Stimulated activated CD4-positive, alpha-beta T cell treated with anti-CD3 and anti-CD28 coated beads, Interleukin-15, amount 100 ng/mL, for 48 hours (primary cell): ENCODE data around the gene BLOC1S4.
"Not testable (repeated sequence)": the region's sequence is repeated elsewhere in the genome, so short reads cannot be mapped to it uniquely, and the experiment has no call there.

ENCODE experiments used
- DNase-seq, 2 donors: peaks; one replicate each; pipeline ENCODE4 v3.0.0-alpha.2; 2020; ENCODE audit warnings: low read depth in 2 of 2

Gene BLOC1S4

DNA sequence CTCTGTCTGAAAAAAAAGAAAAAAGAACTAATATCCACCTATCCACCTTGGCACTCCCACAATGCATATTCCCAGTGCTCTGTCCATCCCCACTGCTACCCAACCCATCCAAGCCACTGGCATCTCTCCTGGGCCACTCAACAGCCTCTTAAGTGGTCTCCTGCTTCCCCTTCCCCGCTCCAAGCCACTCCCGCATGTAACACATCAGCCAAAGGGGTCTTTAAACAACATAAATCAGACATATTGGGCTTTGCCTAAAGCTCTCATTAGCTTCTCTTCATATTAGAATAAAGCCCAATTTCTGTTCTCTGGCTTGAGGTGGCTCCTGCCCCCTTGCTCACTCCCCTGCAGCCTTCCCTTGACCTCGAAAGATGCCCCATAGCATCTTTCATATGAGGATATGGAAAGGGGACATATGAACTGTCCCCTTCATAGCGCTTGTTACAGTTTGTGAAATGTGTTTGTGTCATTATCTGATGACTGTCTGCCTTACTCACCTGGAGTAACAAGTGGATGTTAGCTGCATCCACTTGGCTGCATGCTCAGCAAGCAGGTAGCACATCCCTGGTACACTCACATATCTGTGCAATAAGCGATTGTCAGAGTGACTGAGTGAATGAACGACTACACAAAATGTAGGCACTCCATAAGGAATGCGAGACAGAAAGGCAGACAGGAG, 3.1 kb downstream of the BLOC1S4 start:
- no peak for DNase-seq

DNA sequence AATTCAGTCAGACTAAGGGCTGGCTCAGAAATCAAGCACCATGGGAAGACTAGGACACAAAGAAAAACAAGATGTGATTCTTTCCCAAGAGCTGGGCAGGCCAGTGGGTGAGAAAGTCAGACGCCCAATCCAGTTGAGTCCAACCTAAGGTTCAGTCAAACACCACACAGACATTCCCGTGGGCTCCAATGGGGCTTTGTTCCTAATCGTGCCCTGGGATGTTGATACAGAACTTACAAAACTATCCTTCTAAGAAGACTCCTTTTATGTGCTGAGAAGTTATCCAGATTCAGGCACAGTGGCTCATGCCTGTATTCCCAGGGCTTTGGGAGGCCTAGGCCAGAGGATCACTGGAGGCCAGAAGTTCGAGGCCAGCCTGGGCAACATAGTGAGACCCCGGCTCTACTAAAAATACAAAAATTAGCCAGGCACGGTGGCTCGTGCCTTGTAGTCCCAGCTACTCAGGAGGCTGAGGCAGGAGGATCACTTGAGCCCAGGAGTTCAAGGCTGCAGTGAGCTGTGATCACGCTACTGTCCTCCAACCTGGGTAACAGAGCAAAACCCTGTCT, 3.7 kb downstream of the BLOC1S4 start:
- DNase-seq, result no peak

DNA sequence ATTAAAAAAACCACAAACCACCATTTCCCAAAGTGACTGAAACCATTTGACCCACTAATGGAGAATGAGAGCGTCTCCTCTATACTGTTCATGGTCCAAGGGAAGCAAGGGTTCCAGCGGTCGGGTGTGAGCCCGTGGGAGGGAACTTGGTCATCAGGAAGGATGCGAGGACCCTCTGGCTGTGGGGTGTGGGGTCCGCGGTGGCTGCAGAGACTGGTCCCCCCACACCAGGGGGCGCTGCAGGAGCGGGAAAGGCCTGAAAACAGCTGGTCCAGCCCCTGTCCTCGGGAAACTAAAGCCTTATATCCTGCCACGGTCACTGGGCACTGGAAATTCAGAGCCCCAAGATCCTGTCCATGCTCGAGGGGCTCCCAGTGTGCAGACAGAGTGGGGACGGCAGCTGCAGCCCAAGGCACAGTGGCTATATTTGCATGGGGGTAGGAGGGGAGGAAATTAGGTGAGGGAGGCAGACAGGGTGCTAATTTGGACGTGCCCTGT, 4.3 kb downstream of the BLOC1S4 start:
- DNase-seq, result peak; percentile 49 to 75

DNA sequence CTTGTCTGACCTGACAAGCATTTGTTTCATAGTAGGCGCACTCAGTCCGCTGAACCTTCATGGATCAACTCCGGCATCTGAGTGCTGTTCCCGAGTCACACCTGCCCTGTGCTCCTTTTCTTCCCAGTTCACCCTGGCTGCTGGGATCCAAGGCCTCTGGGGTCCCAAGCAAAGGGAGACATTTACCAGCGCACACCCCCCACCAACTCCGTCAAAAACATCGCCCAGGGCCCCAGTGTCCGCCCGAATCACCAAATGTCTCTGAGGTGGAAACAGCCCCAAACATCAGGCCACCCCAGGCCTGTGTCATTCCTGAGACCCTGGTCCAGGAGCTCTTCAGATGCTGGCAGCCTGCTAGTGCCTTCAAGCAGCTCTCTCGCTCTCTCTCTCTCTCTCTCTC, 5.1 kb downstream of the BLOC1S4 start:
- no peak for DNase-seq

DNA sequence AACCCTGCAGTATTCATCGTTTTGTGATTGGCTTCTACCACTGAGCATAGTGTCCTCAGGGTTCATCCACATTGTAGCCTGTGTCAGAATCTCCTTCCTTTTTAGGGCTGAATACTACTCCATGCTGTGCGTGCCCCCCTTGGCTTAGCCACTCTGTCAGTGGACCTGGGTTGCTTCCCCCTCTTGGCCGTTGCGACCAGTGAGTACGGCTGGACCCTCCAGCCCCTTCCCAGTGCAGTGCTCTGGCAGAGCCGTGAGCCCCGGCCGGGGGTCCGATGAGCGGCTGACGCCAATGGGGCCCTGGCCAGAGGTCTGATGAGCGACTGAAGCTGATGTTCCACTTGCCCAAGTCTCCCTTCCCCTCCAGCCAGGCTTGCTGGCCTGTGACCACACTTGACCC, 6.9 kb downstream of the BLOC1S4 start:
- DNase-seq, result no peak

DNA sequence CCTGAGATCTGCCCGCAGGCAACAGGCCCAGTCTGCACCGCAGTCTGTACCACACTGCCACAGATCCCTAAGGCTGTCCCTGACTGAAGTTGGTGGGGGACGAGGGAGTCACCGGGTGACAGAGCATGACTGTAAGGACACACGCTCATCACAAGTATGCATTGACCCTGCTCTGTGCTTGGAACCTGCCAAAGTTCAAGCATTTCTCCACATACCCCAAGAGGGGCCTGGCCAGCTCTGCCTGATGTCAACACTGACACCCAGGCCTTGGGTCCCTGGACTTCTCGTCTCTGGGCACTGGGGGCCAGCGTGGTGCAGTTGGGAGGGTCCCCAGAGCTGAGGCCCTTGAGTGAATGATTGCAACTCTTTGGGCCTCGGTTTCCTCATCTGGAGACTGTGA, 7.9 kb downstream of the BLOC1S4 start:
- no peak for DNase-seq

DNA sequence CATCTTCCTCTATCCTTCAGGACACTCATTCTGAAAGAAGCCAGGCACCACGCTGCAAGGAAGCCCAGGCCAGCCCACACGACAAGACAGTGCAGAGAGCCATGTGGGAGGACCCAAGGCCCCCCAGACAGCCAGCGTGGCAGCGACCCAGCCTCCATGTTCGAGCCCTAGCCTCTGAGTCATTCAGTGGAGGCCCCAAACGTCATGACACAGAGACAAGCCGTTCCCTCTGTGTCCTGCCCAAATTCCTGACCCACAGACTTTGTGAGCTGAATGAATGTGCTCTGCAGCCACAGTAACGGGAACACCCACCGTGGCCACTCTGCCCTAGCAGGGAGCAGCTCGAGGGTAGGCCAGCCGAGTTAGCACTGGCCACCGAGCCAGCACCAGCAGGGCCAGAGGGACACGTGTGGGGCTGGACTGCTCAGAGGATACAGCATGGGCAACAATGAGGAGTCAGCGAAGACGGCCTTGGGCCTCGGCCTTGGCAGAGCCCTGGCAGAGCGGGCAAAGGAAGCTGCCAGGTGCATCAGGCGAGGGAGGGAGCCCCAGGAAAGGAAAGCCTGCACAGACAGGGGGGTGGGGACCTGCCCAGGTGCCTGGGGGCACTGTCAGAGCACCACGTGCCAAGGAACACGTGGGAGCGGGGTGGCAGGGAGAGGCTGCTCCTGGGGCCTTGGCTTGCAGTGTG, 8.6 kb downstream of the BLOC1S4 start:
- DNase-seq, result no peak

DNA sequence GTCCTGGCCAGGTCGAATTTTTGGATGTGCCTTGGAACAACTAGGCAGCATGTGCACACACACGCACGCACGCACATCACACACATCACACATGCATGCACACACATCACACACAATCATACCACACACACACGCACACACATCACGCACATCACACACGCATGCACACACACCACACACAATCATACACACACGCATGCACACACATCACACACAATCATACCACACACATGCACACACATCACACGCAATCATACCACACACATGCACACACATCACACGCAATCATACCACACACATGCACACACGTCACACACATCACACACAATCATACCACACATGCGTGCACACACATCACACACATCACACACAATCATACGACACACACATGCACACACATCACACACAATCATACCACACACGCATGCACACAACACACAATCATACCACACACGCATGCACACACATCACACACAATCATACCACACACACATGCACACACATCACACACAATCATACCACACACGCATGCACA, 9.5 kb downstream of the BLOC1S4 start:
- not testable (repeated sequence) for DNase-seq

DNA sequence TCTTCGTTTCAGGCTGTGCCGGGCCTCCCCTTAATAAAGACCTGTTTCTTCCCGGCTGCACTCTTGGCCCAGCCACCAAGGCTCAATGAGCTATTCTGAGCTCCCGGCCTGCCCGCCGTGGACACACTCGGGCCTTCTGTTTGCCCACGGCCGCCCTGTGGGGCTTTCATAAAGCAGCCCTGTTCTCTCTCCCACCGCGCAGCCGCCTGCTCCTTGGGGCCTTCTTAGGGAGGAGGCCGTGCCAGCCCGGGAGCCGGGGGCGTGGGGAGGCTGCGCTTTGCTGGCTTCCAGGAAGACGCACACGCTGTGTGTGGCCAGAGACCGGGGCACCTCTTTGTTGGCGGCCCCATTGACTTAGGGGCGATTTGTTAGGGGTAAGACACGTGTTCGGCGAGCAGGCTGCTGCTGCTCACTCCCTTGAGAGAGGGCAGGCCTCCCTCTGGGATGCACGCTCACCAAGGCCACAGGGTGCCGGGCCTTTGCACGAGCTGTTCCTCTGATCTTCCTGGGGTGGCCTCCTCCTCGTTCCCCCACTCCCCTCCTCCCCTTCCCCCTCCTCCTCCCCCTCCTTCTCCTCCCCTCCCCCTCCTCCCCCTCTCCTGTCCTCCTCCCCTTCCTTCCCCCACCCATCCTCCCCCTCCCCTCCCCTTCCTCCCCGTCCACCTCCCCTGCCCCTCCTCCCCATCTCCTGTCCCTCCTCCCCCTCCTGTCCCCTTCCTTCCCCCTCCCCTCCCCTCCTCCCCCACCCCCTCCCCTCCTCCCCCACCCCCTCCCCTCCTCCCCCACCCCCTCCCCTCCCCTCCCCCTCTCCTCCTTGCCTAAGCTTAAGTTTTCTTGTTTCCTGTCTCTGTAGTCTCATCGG, 11.3 kb downstream of the BLOC1S4 start:
- no peak for DNase-seq

DNA sequence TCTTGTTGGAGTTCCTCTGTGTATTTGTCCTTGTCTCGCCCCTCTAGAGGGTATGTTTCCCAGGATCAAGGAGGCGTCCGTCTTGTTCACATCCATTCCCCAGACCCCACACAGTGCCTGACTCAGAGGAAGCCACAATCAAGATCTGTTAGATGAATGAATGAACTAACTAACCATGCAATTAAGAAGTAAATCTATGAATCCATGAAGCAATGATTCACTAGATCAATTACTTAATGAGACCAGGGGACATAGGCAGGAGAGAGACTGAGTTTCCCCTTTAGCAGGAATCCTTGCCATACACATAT, 11.9 kb downstream of the BLOC1S4 start:
- no peak for DNase-seq

DNA sequence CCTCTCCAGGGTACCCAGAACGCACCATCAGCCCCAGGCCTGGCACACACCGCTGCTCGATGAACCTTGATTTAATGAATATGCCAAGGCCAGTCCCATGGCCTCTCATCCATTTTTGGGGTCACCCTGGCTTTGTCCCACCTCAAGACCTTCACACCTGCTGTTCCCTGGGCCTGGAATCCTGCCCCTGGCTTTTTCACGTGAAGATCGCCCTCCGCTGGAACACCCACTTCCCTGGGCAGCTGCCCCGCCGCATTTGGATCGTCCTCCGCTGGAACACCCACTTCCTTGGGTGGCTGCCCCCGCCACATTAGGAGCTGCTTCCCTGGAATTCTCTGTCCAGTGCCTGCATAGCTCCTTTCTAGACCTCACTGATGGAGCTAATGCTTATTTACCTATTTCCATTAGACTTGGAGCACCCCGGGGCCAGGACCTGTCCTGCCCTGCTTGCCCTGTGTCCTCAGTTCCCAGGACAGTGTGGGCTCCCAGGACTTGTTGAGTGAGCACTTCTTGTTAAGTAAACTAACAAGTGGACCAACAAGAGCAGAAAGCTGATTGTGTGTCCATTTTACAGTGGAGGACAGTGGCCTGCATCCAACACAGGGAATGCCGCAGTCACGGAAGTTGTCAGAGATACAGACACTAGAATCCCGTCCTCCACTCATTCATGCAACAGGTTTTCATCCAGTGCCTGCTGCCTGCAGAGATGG, 12.5 kb downstream of the BLOC1S4 start:
- DNase-seq, result no peak

DNA sequence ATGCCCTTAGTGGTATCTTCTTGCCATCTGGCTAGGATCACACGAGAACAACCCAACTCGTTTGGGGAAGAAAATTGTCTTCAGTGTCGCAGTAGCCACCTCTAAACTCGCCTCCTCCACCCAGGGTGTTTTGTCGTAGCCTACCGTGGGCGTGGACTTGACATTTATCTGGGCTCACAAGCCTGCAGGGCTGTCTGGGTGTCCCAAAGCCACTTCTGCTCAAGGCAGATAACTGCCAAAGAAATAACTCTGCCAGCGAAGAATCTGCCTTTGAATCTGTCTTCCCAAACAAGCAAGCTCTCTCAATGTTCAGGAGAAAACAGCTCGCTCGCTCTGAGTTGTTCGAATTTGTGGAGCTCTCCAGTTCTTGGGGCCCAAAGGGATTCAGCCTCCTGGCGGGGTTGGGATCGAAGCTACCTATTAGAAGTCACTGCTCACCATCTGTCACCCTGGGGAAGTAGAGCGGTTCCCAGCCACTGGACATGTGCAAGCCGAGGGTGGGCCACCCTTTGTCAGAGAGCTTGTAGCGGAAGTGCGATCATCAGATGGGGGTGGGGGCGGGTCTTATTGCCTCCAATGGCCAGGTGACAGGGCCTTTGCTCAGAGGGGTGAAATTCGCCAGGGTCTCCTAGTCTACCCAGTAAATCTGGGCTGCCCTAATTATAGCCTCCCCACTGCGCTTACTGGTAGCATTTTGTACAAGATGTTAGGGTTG, 14.8 kb downstream of the BLOC1S4 start:
- DNase-seq, result no peak

DNA sequence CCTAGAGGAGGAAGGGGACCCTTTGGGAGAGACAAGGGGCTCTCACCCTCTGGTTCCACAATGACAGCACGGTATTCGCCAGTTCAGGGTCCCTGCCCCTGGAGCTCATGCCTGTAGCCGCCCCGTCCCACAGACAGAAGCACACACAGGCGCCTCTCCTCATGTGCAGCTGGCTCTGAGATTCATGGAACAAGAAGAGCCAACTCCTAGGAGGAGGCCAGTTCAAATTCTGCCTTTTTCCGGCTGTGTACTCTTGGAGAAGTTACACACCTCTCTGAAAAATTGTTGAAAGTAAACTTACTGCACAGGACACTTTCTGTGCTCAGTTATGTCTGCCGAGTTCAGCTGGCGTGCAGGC, 15.3 kb downstream of the BLOC1S4 start:
- no peak for DNase-seq

DNA sequence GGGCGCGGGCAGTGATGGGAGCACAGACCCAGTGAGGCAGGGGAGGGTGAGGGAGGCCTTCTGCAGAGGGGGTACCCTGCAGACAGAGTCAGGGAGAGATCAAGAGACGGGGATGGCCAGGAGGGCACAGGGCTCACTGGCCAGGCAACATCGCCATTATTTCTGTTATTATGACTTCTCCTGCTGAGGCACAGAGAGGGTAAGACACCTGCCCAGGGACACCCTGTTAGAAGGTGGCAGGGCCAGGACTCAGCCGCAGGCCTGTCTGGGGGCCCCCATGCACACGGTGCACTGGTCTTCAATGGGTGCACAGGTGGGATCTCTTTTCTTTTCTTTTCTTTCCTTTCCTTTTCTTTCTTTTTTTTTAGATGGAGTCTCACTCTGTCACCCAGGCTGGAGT, 15.8 kb downstream of the BLOC1S4 start:
- no peak for DNase-seq

DNA sequence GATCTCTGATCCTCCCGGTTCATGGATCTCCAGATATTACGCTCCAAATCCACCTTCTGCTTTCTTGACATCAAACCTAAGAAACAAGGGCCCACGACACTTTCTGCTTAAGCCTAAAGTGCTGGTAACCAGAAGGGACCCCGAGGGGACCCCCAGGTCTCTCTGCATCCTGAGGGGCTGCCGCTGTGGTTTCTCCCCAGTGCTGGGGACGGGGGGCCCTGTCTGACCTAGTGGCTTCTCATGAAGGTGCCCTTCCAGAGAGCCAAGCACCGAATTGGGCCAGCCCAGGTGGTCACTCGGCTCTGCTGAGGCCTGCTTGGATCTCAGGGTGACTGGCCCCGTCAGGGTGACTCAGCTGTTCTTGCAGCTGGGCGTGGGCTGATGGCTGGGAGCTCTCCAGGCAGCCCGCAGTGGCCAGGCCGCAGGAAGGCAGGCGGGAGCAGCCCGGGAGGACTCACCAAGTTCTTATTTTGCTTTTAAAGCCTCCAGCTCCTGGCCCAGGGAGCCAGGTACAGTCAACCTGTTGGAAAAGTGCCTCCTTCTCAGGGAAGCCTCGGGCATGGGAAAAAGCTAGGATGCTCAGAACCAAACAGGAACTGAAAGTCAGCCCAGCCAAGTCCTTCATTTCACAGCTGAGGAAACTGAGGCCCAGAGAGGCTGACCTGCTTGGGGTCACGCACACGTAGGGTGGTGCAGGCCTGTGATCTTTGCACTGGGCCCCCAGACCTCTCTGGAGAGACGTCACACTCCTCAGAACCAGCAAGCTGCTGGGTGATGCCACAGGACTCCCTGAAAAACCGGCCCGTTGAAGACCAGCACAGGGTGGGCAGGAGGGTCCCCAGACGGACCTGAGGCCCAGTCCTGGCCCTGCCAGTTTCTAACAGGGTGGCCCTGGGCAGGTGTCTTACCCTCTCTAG, 16.7 kb downstream of the BLOC1S4 start:
- no peak for DNase-seq

DNA sequence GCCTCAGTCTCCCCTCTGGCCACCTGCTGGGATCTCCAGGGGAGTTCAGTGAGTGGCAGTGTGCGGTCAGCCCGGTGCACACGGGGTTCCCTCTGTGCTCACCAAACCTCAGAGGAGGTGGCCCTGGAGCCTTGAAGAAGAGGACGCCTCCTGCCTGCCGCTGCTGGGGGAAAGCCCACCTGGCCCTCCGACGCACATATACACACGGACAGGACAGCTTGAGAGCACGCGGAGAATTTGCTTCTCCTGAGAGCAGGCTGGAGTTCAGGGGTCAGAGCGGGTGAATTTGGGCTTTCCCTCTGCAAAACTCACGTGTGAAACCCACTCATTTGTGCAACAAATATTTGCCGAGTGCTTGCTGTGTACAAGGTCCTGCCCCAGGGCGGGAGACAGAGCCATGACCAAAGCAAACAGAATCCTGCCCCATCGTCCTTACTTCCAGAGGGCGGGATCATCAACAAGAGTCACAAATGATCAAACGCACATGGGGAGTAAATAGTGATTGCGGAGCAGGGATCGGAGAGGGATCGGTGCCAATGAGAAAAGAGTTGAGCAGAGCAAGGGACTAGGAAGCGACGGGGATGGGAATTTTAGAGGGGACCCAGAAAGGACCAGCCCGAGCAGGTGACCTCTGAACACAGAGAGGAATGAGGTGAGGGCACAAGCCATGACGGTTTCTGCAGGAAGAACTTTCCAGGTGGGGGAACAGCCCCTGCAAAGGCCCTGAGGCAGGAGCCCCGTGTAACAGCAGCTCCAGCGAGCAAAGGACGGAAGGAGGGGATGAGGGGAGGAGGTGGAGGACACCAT, 17.6 kb downstream of the BLOC1S4 start:
- DNase-seq, result no peak

DNA sequence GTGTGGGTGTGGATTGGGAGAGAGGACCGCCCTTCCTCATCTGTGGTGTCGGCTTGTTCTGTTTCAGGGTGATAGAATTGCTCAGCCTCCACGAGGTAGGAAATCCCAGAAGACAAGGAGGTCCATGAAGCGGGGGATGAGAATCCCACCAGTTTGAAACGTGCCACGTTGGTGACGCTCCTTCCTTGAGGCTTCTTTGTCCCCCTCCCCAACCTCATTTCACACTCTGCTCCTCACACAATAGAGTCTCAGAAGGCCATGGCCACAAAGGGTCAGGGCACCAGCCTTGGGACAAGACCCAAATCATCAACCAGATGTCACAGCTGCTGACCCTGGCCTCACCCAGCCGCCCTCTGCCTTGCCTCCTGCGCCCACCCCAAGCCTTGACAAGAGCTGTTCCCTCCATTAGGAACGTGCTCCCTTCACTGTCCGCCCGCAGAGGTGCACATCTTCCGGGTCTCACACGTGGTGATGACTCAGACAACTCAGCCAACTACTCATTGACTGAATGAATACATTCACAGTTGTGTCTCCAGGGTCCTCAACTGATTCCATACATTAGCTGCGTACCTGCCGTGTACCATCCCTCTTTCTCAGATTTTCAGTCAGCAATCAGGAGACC, 18.3 kb downstream of the BLOC1S4 start:
- no peak for DNase-seq

DNA sequence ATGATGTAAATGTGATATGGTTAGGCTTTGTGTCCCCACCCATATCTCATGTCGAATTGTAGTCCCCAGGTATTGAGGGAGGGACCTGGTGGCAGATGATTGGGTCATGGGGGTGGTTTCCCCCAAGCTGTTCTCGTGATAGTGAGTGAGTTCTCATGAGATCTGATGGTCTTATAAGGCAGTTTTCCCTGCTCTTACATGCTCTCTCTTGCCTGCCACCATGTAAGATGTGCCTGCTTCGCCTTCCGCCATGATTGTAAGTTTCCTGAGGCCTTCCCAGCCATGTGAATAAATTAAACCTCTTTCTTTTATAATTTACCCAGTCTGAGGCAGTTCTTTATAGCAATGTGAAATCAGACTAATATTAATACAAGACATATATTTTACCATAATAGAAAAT, 23.9 kb downstream of the BLOC1S4 start:
- DNase-seq, result no peak

DNA sequence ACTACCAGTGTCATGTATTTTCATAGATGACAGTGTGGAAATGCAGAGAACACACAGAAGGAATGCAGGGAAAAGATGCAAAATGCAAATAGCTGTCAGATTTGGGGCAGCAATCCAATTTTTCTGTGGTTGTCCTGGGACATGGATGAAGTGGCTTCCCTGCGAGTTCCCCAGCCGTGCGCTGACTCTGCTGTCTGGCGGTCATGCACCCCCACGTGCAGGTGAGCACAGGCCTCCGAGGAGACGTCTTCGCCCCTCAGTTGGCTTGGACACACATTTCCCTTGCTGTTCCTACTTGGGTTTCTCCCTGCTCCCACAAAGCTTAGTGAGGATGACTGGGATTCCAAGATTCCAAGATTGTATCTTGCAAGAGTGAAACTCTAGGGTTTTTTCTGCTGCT, 24.4 kb downstream of the BLOC1S4 start:
- no peak for DNase-seq
